ENCODE data around the gene ZFHX3. TPM values are rescaled to one million over a fixed set of nuclear protein-coding genes. Genes with fewer than 3 reads are reported as not detected.

Gene ZFHX3
- polyA plus RNA-seq, 1 donor from 2014 or later = 26.4 TPM

DNA sequence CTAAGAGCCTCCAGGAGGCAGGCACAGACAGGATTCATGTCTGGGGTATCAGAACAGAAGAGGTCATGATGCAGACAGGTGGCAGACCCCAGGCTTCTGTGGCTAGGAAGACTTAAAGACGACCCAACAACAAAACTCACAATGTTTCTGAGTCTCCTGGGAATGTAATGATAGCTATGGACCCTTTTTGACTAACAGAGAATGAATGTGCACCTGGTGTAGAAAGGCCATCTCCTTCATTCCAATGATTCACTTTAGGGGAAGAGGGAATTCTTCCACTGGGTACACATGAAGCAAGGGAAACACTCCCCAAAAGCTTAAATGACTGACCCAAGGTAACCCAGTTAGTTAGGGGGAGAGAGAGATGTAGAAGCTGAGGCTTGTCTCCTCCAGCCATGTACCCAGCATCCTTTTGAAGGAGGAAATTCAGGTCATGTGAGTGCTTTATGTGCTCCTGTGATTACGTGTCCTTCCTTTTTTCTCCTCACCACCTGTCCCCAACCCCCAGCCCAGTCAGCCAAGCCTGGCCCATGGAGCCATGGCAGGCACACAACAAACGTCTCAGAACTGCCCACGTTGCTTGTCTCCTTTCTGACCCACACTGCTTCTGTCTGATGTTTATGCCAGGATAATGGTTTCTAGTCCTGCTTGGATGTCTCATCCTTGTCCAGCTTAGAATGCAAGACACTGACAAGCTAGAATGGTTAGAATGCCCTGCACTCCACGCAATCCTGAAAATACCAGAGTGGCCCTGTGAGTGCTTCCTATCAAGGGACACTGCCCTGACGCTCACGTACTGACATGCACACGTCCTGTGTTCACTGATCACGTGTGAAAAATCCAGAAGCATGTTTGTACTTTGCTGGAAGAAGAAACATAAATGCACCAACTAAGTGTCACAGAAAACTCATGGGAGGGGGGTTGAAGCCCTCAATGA, 156.4 kb downstream of the ZFHX3 start:
- no peaks in the 10 kb centered on the region for H3K9me3 ChIP-seq (ENCODE audit: low read length)
- H2AFZ ChIP-seq (ENCODE audit: low read depth, low read length) = no peak overlapping the region
- H3K27ac ChIP-seq (ENCODE audit: low read length) = no peak overlapping the region
- TF ChIP-seq POLR2AphosphoS5 (IDR thresholded peaks at IDR 0.05) (no peak), RAD21 (conservative IDR thresholded peaks at IDR 0.05) (no peak), EZH2 (IDR thresholded peaks at IDR 0.05; ENCODE audit: borderline replicate concordance, insufficient read depth, low read length, poor library complexity, severe bottlenecking) (no peak), EP300 (conservative IDR thresholded peaks at IDR 0.05; ENCODE audit: poor library complexity, severe bottlenecking) (no peak), TAF1 (IDR thresholded peaks at IDR 0.05; ENCODE audit: low read depth) (no peak), MXI1 (conservative IDR thresholded peaks at IDR 0.05; ENCODE audit: poor library complexity, severe bottlenecking) (no peak), SMC3 (conservative IDR thresholded peaks at IDR 0.05; ENCODE audit: poor library complexity) (no peak)
- TF ChIP-seq, protein P1, sequence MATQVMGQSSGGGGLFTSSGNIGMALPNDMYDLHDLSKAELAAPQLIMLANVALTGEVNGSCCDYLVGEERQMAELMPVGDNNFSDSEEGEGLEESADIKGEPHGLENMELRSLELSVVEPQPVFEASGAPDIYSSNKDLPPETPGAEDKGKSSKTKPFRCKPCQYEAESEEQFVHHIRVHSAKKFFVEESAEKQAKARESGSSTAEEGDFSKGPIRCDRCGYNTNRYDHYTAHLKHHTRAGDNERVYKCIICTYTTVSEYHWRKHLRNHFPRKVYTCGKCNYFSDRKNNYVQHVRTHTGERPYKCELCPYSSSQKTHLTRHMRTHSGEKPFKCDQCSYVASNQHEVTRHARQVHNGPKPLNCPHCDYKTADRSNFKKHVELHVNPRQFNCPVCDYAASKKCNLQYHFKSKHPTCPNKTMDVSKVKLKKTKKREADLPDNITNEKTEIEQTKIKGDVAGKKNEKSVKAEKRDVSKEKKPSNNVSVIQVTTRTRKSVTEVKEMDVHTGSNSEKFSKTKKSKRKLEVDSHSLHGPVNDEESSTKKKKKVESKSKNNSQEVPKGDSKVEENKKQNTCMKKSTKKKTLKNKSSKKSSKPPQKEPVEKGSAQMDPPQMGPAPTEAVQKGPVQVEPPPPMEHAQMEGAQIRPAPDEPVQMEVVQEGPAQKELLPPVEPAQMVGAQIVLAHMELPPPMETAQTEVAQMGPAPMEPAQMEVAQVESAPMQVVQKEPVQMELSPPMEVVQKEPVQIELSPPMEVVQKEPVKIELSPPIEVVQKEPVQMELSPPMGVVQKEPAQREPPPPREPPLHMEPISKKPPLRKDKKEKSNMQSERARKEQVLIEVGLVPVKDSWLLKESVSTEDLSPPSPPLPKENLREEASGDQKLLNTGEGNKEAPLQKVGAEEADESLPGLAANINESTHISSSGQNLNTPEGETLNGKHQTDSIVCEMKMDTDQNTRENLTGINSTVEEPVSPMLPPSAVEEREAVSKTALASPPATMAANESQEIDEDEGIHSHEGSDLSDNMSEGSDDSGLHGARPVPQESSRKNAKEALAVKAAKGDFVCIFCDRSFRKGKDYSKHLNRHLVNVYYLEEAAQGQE (IDR thresholded peaks at IDR 0.05; ENCODE audit: borderline replicate concordance) = no peak
- TF ChIP-seq, protein P2, sequence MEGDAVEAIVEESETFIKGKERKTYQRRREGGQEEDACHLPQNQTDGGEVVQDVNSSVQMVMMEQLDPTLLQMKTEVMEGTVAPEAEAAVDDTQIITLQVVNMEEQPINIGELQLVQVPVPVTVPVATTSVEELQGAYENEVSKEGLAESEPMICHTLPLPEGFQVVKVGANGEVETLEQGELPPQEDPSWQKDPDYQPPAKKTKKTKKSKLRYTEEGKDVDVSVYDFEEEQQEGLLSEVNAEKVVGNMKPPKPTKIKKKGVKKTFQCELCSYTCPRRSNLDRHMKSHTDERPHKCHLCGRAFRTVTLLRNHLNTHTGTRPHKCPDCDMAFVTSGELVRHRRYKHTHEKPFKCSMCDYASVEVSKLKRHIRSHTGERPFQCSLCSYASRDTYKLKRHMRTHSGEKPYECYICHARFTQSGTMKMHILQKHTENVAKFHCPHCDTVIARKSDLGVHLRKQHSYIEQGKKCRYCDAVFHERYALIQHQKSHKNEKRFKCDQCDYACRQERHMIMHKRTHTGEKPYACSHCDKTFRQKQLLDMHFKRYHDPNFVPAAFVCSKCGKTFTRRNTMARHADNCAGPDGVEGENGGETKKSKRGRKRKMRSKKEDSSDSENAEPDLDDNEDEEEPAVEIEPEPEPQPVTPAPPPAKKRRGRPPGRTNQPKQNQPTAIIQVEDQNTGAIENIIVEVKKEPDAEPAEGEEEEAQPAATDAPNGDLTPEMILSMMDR (IDR thresholded peaks at IDR 0.05; ENCODE audit: poor library complexity, severe bottlenecking) = no peak
- H3K4me3 ChIP-seq (ENCODE audit: low read length) = no peak overlapping the region
- H3K36me3 ChIP-seq (ENCODE audit: insufficient read depth, low read length) = peaks cover 18% of the 10 kb centered on the region
- no peaks in the 10 kb centered on the region for H3K9me2 ChIP-seq (ENCODE audit: insufficient read depth, low read length)
- no peaks in the 10 kb centered on the region for H3K27me3 ChIP-seq (ENCODE audit: insufficient read depth, low read depth, low read length)
- peaks cover 3% of the 10 kb centered on the region for H3F3A ChIP-seq (ENCODE audit: insufficient read depth, low read length, poor library complexity, severe bottlenecking)
- H4K20me1 ChIP-seq (ENCODE audit: insufficient read depth) = peaks cover 56% of the 10 kb centered on the region
- H3K79me2 ChIP-seq (replicated peaks; ENCODE audit: insufficient read depth, low read length) = peaks cover 96% of the 10 kb centered on the region
- H3K4me2 ChIP-seq (ENCODE audit: low read length) = no peak overlapping the region
- H3K9ac ChIP-seq (ENCODE audit: low read length) = no peak overlapping the region

DNA sequence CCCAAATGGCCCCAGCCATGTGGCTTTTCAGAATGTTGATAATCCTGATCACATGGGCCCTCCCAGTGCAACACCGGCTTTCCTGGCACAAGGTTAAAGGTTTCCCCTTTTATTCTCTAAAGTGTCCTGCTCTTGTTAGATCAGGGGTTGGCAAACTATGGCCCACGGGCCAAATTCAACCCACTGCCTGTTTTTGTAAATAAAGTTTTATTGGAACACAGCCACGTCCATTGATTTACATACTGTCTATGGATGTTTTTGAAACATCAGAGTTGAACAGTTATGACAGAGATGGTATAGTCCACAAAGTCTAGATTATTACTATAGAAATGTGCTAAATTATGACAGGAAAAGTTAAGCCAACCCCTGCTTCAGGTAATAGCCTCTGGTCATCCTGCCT, 157.3 kb downstream of the ZFHX3 start:
- peaks cover 3% of the 10 kb centered on the region for H3F3A ChIP-seq (ENCODE audit: insufficient read depth, low read length, poor library complexity, severe bottlenecking)
- no peak overlapping the region for H3K4me3 ChIP-seq (ENCODE audit: low read length)
- no peak overlapping the region for H2AFZ ChIP-seq (ENCODE audit: low read depth, low read length)
- peaks cover 50% of the 10 kb centered on the region for H4K20me1 ChIP-seq (ENCODE audit: insufficient read depth)
- no peaks in the 10 kb centered on the region for H3K9me2 ChIP-seq (ENCODE audit: insufficient read depth, low read length)
- no peaks in the 10 kb centered on the region for H3K27me3 ChIP-seq (ENCODE audit: insufficient read depth, low read depth, low read length)
- H3K4me2 ChIP-seq (ENCODE audit: low read length) = no peak overlapping the region
- H3K79me2 ChIP-seq (replicated peaks; ENCODE audit: insufficient read depth, low read length) = peaks cover 95% of the 10 kb centered on the region
- H3K36me3 ChIP-seq (ENCODE audit: insufficient read depth, low read length) = peaks cover 24% of the 10 kb centered on the region
- H3K27ac ChIP-seq (ENCODE audit: low read length) = no peak overlapping the region
- no peaks in the 10 kb centered on the region for H3K9me3 ChIP-seq (ENCODE audit: low read length)
- H3K9ac ChIP-seq (ENCODE audit: low read length) = no peak overlapping the region
- TF ChIP-seq TAF1 (IDR thresholded peaks at IDR 0.05; ENCODE audit: low read depth) = no peak
- no peak for TF ChIP-seq RAD21 (conservative IDR thresholded peaks at IDR 0.05)
- TF ChIP-seq, protein P2 (IDR thresholded peaks at IDR 0.05; ENCODE audit: poor library complexity, severe bottlenecking) = no peak
- TF ChIP-seq SMC3 (conservative IDR thresholded peaks at IDR 0.05; ENCODE audit: poor library complexity) = no peak
- TF ChIP-seq, protein P1 (IDR thresholded peaks at IDR 0.05; ENCODE audit: borderline replicate concordance) = no peak
- TF ChIP-seq EZH2 (IDR thresholded peaks at IDR 0.05; ENCODE audit: borderline replicate concordance, insufficient read depth, low read length, poor library complexity, severe bottlenecking) = no peak
- TF ChIP-seq POLR2AphosphoS5 (IDR thresholded peaks at IDR 0.05) = no peak
- no peak for TF ChIP-seq MXI1 (conservative IDR thresholded peaks at IDR 0.05; ENCODE audit: poor library complexity, severe bottlenecking)
- TF ChIP-seq EP300 (conservative IDR thresholded peaks at IDR 0.05; ENCODE audit: poor library complexity, severe bottlenecking) = no peak

Data from neural cell (in vitro differentiated cells).